K562 (cell line): ENCODE data around the gene DNPEP. TPM values are rescaled to one million over a fixed set of nuclear protein-coding genes. Genes with fewer than 3 reads are reported as not detected.
A peak's percentile ranks its signal among the peaks of the same experiment; 100 is the strongest.

Experiments used
- ATAC-seq: fragments of 200-7000 bp; cut with Tn5 transposase; 3 replicates; pipeline ENCODE4 v1.9.1; 2020; ENCODE audit warnings: moderate library complexity
- BruUV-seq: library from RNA; stranded (reverse); fragments of 400-500 nt; replicated peaks from 2 replicates; lab custom pipeline; 2021; lab: Mats Ljungman, UMichigan
- CTCF ChIA-PET: fragments of 300-600 bp; formaldehyde crosslinking; extraction: SDS; loops from one replicate; lab custom pipeline; 2021; ENCODE audit warnings: low intra/inter-chr PET ratio; lab: Yijun Ruan, JAX
- POLR2A ChIA-PET: fragments of 300-600, 350-650 bp; sonication (Branson Sonifier 250); formaldehyde crosslinking; extraction: SDS; loops from one replicate; lab custom pipeline; 2021; ENCODE audit warnings: antibody characterized with exemption, inconsistent platforms; lab: Yijun Ruan, JAX
- DNase-seq, 4 experiments: peaks; one replicate each; pipeline versions ENCODE4 v3.0.0 to v3.0.0-alpha.2; 2011 to 2018; ENCODE audit warnings: low spot score in 3 of 4, mixed read lengths in 3 of 4; ENCODE audit errors: extremely low read depth in 1 of 4
- FAIRE-seq: peaks from 2 replicates; lab custom pipeline; 2011; peaks lifted over from hg19 to GRCh38; lab: Jason Lieb, UNC
- H2AFZ ChIP-seq: 2 replicates; pipeline ENCODE4 v1.6.0; 2011; ENCODE audit warnings: low read depth, low read length, control low read depth, inconsistent platforms
- H3K27ac ChIP-seq: fragments of 200-600 bp; 3 replicates; pipeline ENCODE4 v1.8.0; 2011; ENCODE audit warnings: low read depth, mild to moderate bottlenecking, control low read depth, inconsistent platforms, low read length, moderate library complexity, mixed read lengths; ENCODE audit errors: extremely low read depth
- H3K27me3 ChIP-seq, 2 experiments: fragments of 300-600 bp in 1 of 2; 2 replicates in 1 of 2; 3 replicates in 1 of 2; pipeline versions ENCODE4 v1.6.0 to v1.8.0; 2011; ENCODE audit warnings: inconsistent platforms in 2 of 2, low read length in 2 of 2, mild to moderate bottlenecking in 1 of 2, mixed read lengths in 1 of 2, moderate library complexity in 1 of 2; ENCODE audit not compliant: control insufficient read depth in 2 of 2, insufficient read depth in 2 of 2
- H3K36me3 ChIP-seq: fragments of 300-600 bp; 3 replicates; pipeline ENCODE4 v1.8.0; 2011; ENCODE audit warnings: mild to moderate bottlenecking, low read length, inconsistent platforms; ENCODE audit not compliant: control insufficient read depth, insufficient read depth
- H3K4me1 ChIP-seq, 2 experiments: fragments of 200-600 bp in 1 of 2; replicated peaks in 1 of 2; 2 replicates in 1 of 2; 3 replicates in 1 of 2; pipeline versions ENCODE4 v1.5.1 to v1.8.0; 2011; ENCODE audit warnings: inconsistent platforms in 2 of 2, low read length in 2 of 2, mild to moderate bottlenecking in 1 of 2, mixed read lengths in 1 of 2, moderate library complexity in 1 of 2; ENCODE audit not compliant: control insufficient read depth in 2 of 2, insufficient read depth in 2 of 2
- H3K4me2 ChIP-seq: 2 replicates; pipeline ENCODE4 v1.6.1; 2011; ENCODE audit warnings: low read length, control low read depth, inconsistent platforms, mixed read lengths; ENCODE audit not compliant: insufficient read depth
- H3K4me3 ChIP-seq: fragments of 200-600 bp; sonication (generic), shearing (Covaris generic); 2 replicates; pipeline ENCODE4 v1.5.1; 2016; ENCODE audit warnings: control low read depth, inconsistent platforms
- H3K79me2 ChIP-seq: fragments of 200-600 bp; 3 replicates; pipeline ENCODE4 v1.8.0; 2011; ENCODE audit warnings: low read length, inconsistent platforms; ENCODE audit not compliant: control insufficient read depth, insufficient read depth
- H3K9ac ChIP-seq, 2 experiments: 2 replicates each; pipeline versions ENCODE4 v1.6.0 to v1.6.1; 2011; ENCODE audit warnings: low read depth in 2 of 2, low read length in 2 of 2, control low read depth in 1 of 2, inconsistent platforms in 1 of 2, mild to moderate bottlenecking in 1 of 2, mixed read lengths in 1 of 2; ENCODE audit not compliant: insufficient read depth in 1 of 2
- H3K9me1 ChIP-seq: one replicate; pipeline ENCODE4 v1.6.0; 2011; ENCODE audit warnings: inconsistent platforms, mild to moderate bottlenecking, low read length, moderate library complexity; ENCODE audit not compliant: control insufficient read depth, insufficient read depth
- H3K9me3 ChIP-seq: replicated peaks from 2 replicates; pipeline ENCODE4 v1.5.1; 2011; ENCODE audit warnings: low read depth, low read length, inconsistent platforms; ENCODE audit not compliant: control insufficient read depth, insufficient read depth
- H4K20me1 ChIP-seq: replicated peaks from 2 replicates; pipeline ENCODE4 v1.6.1; 2011; ENCODE audit warnings: low read length, inconsistent platforms, mixed read lengths; ENCODE audit not compliant: control insufficient read depth, insufficient read depth
- ARID1B ChIP-seq: fragments of 450-650 bp; IDR thresholded peaks from 2 replicates; pipeline ENCODE4 v1.6.1; 2016; ENCODE audit warnings: antibody characterized with exemption, mild to moderate bottlenecking, inconsistent platforms
- BRD9 ChIP-seq: fragments of 450-650 bp; IDR thresholded peaks from 2 replicates; pipeline ENCODE4 v1.6.1; 2018; ENCODE audit warnings: low read depth; ENCODE audit not compliant: partially characterized antibody
- CC2D1A ChIP-seq: fragments of 450-650 bp; IDR thresholded peaks from 2 replicates; pipeline ENCODE4 v1.6.1; 2017; ENCODE audit warnings: mild to moderate bottlenecking
- FOXA3 ChIP-seq, 2 experiments: fragments of 450-650 bp in 1 of 2; sonication (generic) in 1 of 2; formaldehyde crosslinking; IDR thresholded peaks in 1 of 2; conservative IDR thresholded peaks in 1 of 2; 2 replicates each; pipeline versions ENCODE4 v1.4.0 to v1.8.0; 2020 to 2022; ENCODE audit warnings: mild to moderate bottlenecking in 2 of 2, missing genetic modification reagents in 1 of 2
- MAZ ChIP-seq, 2 experiments: fragments of 450-650 bp in 1 of 2; sonication (generic) in 1 of 2; formaldehyde crosslinking; IDR thresholded peaks in 1 of 2; conservative IDR thresholded peaks in 1 of 2; 2 replicates each; pipeline versions ENCODE4 v1.4.0 to v1.5.0; 2020; ENCODE audit warnings: mild to moderate bottlenecking in 1 of 2, missing genetic modification reagents in 1 of 2
- RCOR1 ChIP-seq, 2 experiments: IDR thresholded peaks; 2 replicates each; pipeline ENCODE4 v1.6.1; 2012; ENCODE audit warnings: low read depth in 2 of 2, low read length in 2 of 2, borderline replicate concordance in 1 of 2, improper control_type of control experiment in 1 of 2
- REST ChIP-seq, 2 experiments: fragments of 450-650 bp; formaldehyde crosslinking in 1 of 2; IDR thresholded peaks; 2 replicates each; pipeline versions ENCODE4 v1.4.0 to v1.6.1; 2014 to 2020; ENCODE audit warnings: mild to moderate bottlenecking in 2 of 2, borderline replicate concordance in 1 of 2, low read depth in 1 of 2
- SPI1 ChIP-seq: IDR thresholded peaks from 2 replicates; pipeline ENCODE4 v1.6.1; 2011; ENCODE audit warnings: low read depth, low read length, control low read depth, borderline replicate concordance
- ZNF408 ChIP-seq: fragments of 250-450 bp; sonication (Bioruptor Pico); IDR thresholded peaks from 2 replicates; pipeline ENCODE4 v1.4.0; 2020; ENCODE audit warnings: low read depth, mild to moderate bottlenecking, moderate library complexity
- WGBS: fragments of 100-300 bp; shearing (Covaris generic); methylation state at CpG from one replicate; pipeline ENCODE4 v1.1.6; 2016; ENCODE audit warnings: low coverage, mixed read lengths; ENCODE audit not compliant: insufficient coverage; ENCODE audit errors: missing lambda C conversion rate; 5-methylcytosine and 5-hydroxymethylcytosine counted together
- in situ Hi-C: fragments of 300-500 bp; cut with MboI; formaldehyde crosslinking; loops from 4 replicates; pipeline ENCODE4 v1.15.0; 2018; ENCODE audit warnings: inconsistent platforms, mixed read lengths
- intact Hi-C: fragments of 100-400 bp; cut with micrococcal nuclease; formaldehyde crosslinking; loops from 2 replicates; pipeline ENCODE4 v1.14.2; 2022
- polyA plus RNA-seq, 8 experiments: library from polyadenylated mRNA; depleted of rRNA in 4 of 8; stranded (reverse) in 5 of 8; unstranded in 3 of 8; fragments of >200 nt; fragmentation: Nextera tagmentation in 2 of 8; fragmentation: Illumina TruSeq in 1 of 8; extraction: Ambion mirVana in 2 of 8; extraction: Trizol in 1 of 8; gene quantifications; 2 replicates each; pipeline versions ENCODE4 v1.2.1 to v1.2.3, GENCODE V29; 2011 to 2014; ENCODE audit warnings: inconsistent platforms in 1 of 8, missing spikeins in 1 of 8
- total RNA-seq, 7 experiments: library from RNA; depleted of rRNA in 6 of 7; stranded (reverse); fragments of >200 nt in 6 of 7; fragmentation: Illumina TruSeq in 2 of 7; extraction: Trizol in 2 of 7; gene quantifications; 2 replicates each; pipeline versions ENCODE4 v1.2.1 to v1.2.3, GENCODE V29; 2011 to 2021; ENCODE audit warnings: low replicate concordance in 1 of 7

The DNPEP gene
- total and polyA plus RNA-seq, 9 of the 15 experiments (the other 6 are each of a cell fraction or from before 2014, with no cell fraction given): 34.6 to 71.4 (median 45.5) TPM

DNA sequence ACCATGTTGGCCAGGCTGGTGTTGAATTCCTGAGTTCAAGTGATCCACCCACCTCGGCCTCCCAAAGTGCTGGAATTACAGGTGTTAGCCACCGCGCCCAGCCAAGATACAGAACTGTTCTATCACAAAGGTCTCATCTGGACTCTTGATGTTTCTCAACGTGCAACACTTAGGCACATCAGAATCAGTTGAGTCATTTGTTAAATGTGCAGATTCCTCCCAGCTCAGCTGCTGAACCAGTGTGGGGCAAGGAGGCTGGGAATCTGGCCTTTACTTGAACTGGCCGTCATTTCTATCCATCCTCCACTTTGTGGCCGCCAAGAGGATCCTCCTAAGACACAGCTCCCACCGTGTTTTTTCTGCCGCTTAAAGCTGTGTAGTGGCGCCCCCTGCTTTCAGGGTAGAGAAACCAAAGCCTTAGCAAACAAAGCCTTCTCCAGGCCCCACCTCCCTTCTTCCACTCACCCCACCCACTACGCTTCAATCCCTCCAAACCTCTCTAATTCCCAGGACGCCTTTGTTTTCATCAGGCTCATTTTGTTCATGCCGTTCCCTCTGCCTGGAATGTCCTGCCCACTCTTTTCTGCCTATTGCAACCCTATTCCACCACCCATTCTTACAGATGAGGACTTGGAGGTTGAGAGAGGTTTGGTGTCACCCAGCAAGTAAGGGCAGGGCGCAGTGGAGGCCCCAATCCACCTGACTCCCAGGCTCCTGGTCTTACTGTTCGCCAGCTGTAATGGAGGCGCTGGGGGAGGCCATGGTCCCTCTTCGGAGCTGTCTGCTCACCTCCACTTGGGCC, 46.2 kb upstream of the DNPEP start:
- Histone ChIP-seq H3K36me3 (no peaks in the 10 kb centered on the region), H3K9me3 (no peaks in the 10 kb centered on the region), H3K27me3 (no peaks in the 10 kb centered on the region), H3K27ac (no peak overlapping the region), H2AFZ (peak overlapping the region; percentile 79), H3K9ac (peak overlapping the region in 1 of 2 experiments; percentile 17; a peak in 1 of 4 replicates), H3K9me1 (peaks cover 2% of the 10 kb centered on the region), H3K79me2 (no peaks in the 10 kb centered on the region), H3K4me2 (peak overlapping the region; percentile 18; the same call in 1 of the 2 replicates), H4K20me1 (no peaks in the 10 kb centered on the region), H3K4me3 (no peak overlapping the region), H3K4me1 (peaks cover 8 to 23% of the 10 kb centered on the region in 2 experiments; a peak in 4 of 5 replicates)
- in situ Hi-C loops (no loop called here), intact Hi-C loops (loop anchor here (1.0 kb wide), 1 partner anchor 31 kb away; no protein-coding TSS in a partner anchor)
- 28% methylated on average over 13 of the region's 16 CpGs for WGBS
- FAIRE-seq (peak; percentile 69), ATAC-seq (peak; percentile 96), DNase-seq (peak; percentile 70 to 85 (median 74))
- CTCF ChIA-PET: interaction anchor here (0.9 to 2.4 kb wide), 2 partner anchors 28 to 30 kb away, joined by 4 to 21 read pairs; no protein-coding TSS in a partner anchor
- POLR2A ChIA-PET: interaction anchor here (0.6 kb wide), 1 partner anchor 1093 kb away, joined by 3 read pairs; no protein-coding TSS in a partner anchor
- BruUV-seq: no TSS peak
- TF ChIP-seq CC2D1A (peak; percentile 83), RCOR1 (IDR thresholded peaks at IDR 0.05; ENCODE audit: borderline replicate concordance in 1 of 2, low read depth in 2 of 2, low read length in 2 of 2) (peak in 1 of 2 experiments; percentile 29; a peak in 1 of 4 replicates), ARID1B (0 out of 2 replicates have a peak, but pooled peaks have one; percentile 23), MAZ (CRISPR knock-in tag; conservative IDR thresholded peaks at IDR 0.05 in 1 of 2, IDR thresholded peaks at IDR 0.05 in 1 of 2) (0 out of 4 replicates have a peak, but pooled peaks of 1 of the 2 experiments have one; percentile 38), FOXA3 (CRISPR knock-in tag; conservative IDR thresholded peaks at IDR 0.05 in 1 of 2, IDR thresholded peaks at IDR 0.05 in 1 of 2) (peak in 1 of 2 experiments; percentile 14; a peak in 1 of 4 replicates), BRD9 (peak; percentile 55), SPI1 (no peak), REST (IDR thresholded peaks at IDR 0.05; ENCODE audit: borderline replicate concordance) (peak; percentile 81), REST (CRISPR knock-in tag; IDR thresholded peaks at IDR 0.05; ENCODE audit: low read depth) (no peak), ZNF408 (CRISPR knock-in tag) (no peak)
